Peyer's patch (tissue), 4 donors: ENCODE data around the gene FAM83G. TPM values are rescaled to one million over a fixed set of nuclear protein-coding genes. Genes with fewer than 3 reads are reported as not detected.
A peak's percentile ranks its signal among the peaks of the same experiment; 100 is the strongest.

Experiments used
- DNase-seq, 3 donors: peaks; one replicate each; pipeline ENCODE4 v3.0.0-alpha.2; 2017 to 2019
- H3K27ac ChIP-seq, 4 donors: fragments of 200-600 bp; sonication (generic); one replicate each; pipeline ENCODE4 v1.5.1; 2016 to 2019
- H3K27me3 ChIP-seq, 2 donors: fragments of 200-600 bp; sonication (generic); one replicate each; pipeline ENCODE4 v1.5.1; 2019
- H3K36me3 ChIP-seq, 3 donors: fragments of 200-600 bp; sonication (generic); one replicate each; pipeline ENCODE4 v1.5.1; 2016 to 2019
- H3K4me1 ChIP-seq, 4 donors: fragments of 200-600 bp; sonication (generic); one replicate each; pipeline ENCODE4 v1.5.1; 2016 to 2019
- H3K4me3 ChIP-seq, 4 donors: fragments of 200-600 bp; sonication (generic); 1 replicate in 3 of 4; 2 replicates in 1 of 4; pipeline ENCODE4 v1.5.1; 2016 to 2019; ENCODE audit warnings: mild to moderate bottlenecking in 1 of 4
- H3K9me3 ChIP-seq, 4 donors: fragments of 200-600 bp; sonication (generic); one replicate each; pipeline ENCODE4 v1.5.1; 2016 to 2019; ENCODE audit warnings: mild to moderate bottlenecking in 1 of 4
- CTCF ChIP-seq, 6 experiments: fragments of 450-650 bp in 4 of 6; fragments of 200-600 bp in 2 of 6; sonication (generic) in 1 of 6; IDR thresholded peaks; one replicate each; pipeline ENCODE4 v1.5.1; 2017 to 2019; ENCODE audit warnings: antibody characterized with exemption in 6 of 6, mild to moderate bottlenecking in 3 of 6, moderate library complexity in 1 of 6
- POLR2A ChIP-seq, 2 donors: fragments of 450-650 bp; IDR thresholded peaks; one replicate each; pipeline ENCODE4 v1.5.1; 2017; ENCODE audit warnings: antibody characterized with exemption in 2 of 2, mild to moderate bottlenecking in 2 of 2, moderate library complexity in 2 of 2
- total RNA-seq, 4 donors: library from RNA; depleted of rRNA; stranded (reverse); fragments of >200 nt; gene quantifications; one replicate each; pipeline ENCODE4 v1.1.0, GENCODE V29; 2016

Gene FAM83G
- total RNA-seq, 4 donors from 2014 or later = 9.9 to 48.4 (median 37.4) TPM

GRCh38 chr17:19010729-19011505 is 6.4 kb upstream of the FAM83G start:
- Histone ChIP-seq H3K36me3 (no peaks in the 10 kb centered on the region), H3K9me3 (no peaks in the 10 kb centered on the region), H3K4me3 (no peak overlapping the region), H3K4me1 (peaks cover 0 to 19% (median 0%) of the 10 kb centered on the region in 4 donors), H3K27ac (peak overlapping the region in 2 of 4 donors; percentile 12 to 35), H3K27me3 (no peaks in the 10 kb centered on the region)
- DNase-seq = peak in 1 of 3 donors; percentile 72
- TF ChIP-seq CTCF (IDR thresholded peaks at IDR 0.05) = no peak
- TF ChIP-seq POLR2A (IDR thresholded peaks at IDR 0.05) = no peak

GRCh38 chr17:19009970-19010369 is 5.4 kb upstream of the FAM83G start:
- Histone ChIP-seq H3K27ac (no peak overlapping the region), H3K4me1 (peaks cover 0 to 21% (median 1%) of the 10 kb centered on the region in 4 donors), H3K27me3 (no peaks in the 10 kb centered on the region), H3K9me3 (no peaks in the 10 kb centered on the region), H3K36me3 (no peaks in the 10 kb centered on the region), H3K4me3 (no peak overlapping the region)
- TF ChIP-seq POLR2A (IDR thresholded peaks at IDR 0.05) (no peak), CTCF (IDR thresholded peaks at IDR 0.05) (no peak)
- DNase-seq = no peak

GRCh38 chr17:19006698-19007097 is 2.1 kb upstream of the FAM83G start:
- H3K27ac ChIP-seq = no peak overlapping the region
- H3K9me3 ChIP-seq = no peaks in the 10 kb centered on the region
- peaks cover 0 to 33% (median 7%) of the 10 kb centered on the region in 4 donors for H3K4me1 ChIP-seq
- H3K4me3 ChIP-seq = no peak overlapping the region
- no peaks in the 10 kb centered on the region for H3K36me3 ChIP-seq
- TF ChIP-seq CTCF (IDR thresholded peaks at IDR 0.05) (no peak), POLR2A (IDR thresholded peaks at IDR 0.05) (no peak)
- DNase-seq = no peak
- H3K27me3 ChIP-seq = no peaks in the 10 kb centered on the region

GRCh38 chr17:19005789-19006430 is 1.3 kb upstream of the FAM83G start:
- Histone ChIP-seq H3K27me3 (no peaks in the 10 kb centered on the region), H3K9me3 (no peaks in the 10 kb centered on the region), H3K4me1 (peaks cover 0 to 33% (median 7%) of the 10 kb centered on the region in 4 donors), H3K4me3 (no peak overlapping the region), H3K27ac (no peak overlapping the region), H3K36me3 (no peaks in the 10 kb centered on the region)
- TF ChIP-seq POLR2A (IDR thresholded peaks at IDR 0.05) (no peak), CTCF (IDR thresholded peaks at IDR 0.05) (no peak)
- DNase-seq = no peak

- H3K9me3 ChIP-seq = no peaks in the 10 kb centered on the region
- peaks cover 0 to 31% (median 7%) of the 10 kb centered on the region in 4 donors for H3K4me1 ChIP-seq
- H3K36me3 ChIP-seq = no peaks in the 10 kb centered on the region
- TF ChIP-seq CTCF (IDR thresholded peaks at IDR 0.05) (no peak), POLR2A (IDR thresholded peaks at IDR 0.05) (no peak)
- H3K4me3 ChIP-seq = peak overlapping the region in 3 of 4 donors; percentile 64 to 87 (median 87)
- DNase-seq = no peak
- H3K27me3 ChIP-seq = no peaks in the 10 kb centered on the region
- peak overlapping the region; percentile 74 to 86 (median 80) for H3K27ac ChIP-seq
These were observed 691 bp upstream of the FAM83G start for GRCh38 chr17:19005137-19005773.
